Breast epithelium (tissue), 3 donors: ENCODE measurements around the gene BAIAP2L2.

Experiments used
- POLR2A ChIP-seq: fragments of 450-650 bp; IDR thresholded peaks from one replicate; pipeline ENCODE4 v1.6.1; 2016; ENCODE audit warnings: antibody characterized with exemption, mild to moderate bottlenecking, moderate library complexity
- TF ChIP-seq, protein P1 (sequence below), 3 donors: fragments of 450-650 bp; IDR thresholded peaks; one replicate each; pipeline ENCODE4 v1.5.1; 2016 to 2017; ENCODE audit warnings: antibody characterized with exemption in 3 of 3, mild to moderate bottlenecking in 3 of 3, moderate library complexity in 3 of 3

DNA sequence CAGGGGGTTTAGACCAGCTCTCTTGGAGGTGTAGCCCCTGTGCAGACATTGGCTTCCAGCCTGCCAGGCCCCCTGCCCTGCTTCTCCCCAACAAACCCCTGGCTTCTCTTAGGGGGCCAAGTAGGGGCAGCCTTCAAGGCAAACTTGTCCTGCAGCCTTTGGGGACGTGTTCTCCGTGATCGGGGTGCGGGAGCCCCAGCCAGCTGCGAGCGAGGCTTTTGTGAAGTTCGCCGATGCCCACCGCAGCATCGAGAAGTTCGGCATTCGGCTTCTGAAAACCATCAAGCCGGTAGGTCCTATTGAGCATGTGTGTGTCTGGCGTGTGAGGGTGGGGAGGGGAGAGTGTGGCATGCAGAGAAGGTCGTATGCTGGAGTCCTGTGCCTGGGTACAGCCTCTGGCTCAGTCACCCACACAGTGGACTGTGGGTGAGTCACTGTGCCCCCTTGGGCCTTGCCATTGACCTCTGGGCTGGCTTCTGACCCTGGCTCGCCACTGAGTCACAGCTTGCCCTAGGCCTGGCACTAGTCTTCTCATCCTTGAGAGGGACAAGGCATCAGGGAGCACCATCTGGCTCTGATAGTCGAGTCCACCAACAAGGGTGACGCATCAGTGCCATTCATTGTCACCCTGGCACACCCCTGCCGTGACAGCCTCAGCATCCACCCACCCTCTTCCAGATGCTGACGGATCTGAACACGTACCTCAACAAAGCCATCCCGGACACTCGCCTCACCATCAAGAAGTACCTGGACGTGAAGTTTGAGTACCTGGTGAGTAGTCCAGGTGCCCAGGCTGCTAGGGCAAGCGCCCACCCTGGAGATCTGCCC lies 37.9 kb downstream of the BAIAP2L2 start:
- TF ChIP-seq, protein P1, sequence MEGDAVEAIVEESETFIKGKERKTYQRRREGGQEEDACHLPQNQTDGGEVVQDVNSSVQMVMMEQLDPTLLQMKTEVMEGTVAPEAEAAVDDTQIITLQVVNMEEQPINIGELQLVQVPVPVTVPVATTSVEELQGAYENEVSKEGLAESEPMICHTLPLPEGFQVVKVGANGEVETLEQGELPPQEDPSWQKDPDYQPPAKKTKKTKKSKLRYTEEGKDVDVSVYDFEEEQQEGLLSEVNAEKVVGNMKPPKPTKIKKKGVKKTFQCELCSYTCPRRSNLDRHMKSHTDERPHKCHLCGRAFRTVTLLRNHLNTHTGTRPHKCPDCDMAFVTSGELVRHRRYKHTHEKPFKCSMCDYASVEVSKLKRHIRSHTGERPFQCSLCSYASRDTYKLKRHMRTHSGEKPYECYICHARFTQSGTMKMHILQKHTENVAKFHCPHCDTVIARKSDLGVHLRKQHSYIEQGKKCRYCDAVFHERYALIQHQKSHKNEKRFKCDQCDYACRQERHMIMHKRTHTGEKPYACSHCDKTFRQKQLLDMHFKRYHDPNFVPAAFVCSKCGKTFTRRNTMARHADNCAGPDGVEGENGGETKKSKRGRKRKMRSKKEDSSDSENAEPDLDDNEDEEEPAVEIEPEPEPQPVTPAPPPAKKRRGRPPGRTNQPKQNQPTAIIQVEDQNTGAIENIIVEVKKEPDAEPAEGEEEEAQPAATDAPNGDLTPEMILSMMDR (IDR thresholded peaks at IDR 0.05): no peak
- TF ChIP-seq POLR2A: no peak
